GM13976 (cell line): ENCODE measurements around the gene MYLK.

Experiments used
- DNase-seq: peaks from one replicate; pipeline ENCODE4 v3.0.0; 2012; ENCODE audit warnings: low spot score
- CTCF ChIP-seq: IDR thresholded peaks from 2 replicates; pipeline ENCODE4 v1.5.1; 2012; ENCODE audit warnings: borderline replicate concordance, mild to moderate bottlenecking; ENCODE audit not compliant: insufficient read depth; ENCODE audit errors: extremely low read depth, missing control alignments, control extremely low read depth
- in situ Hi-C: fragments of 300-500 bp; cut with MboI; formaldehyde crosslinking; loops from one replicate; pipeline ENCODE4 v1.12.0; 2022; ENCODE audit warnings: low sequenced_read_pairs, mixed read lengths, inconsistent platforms; ENCODE audit not compliant: unreplicated experiment

Gene MYLK

GRCh38 chr3:123584988-123585937, 298.9 kb downstream of the MYLK start, which contains the start of gene HACD2:
Gene HACD2 (minus strand): TSS chr3:123585053. CDS start chr3:123585027, 26 bp downstream.
- in situ Hi-C loops = no loop called here
- peak; percentile 96 for DNase-seq
- TF ChIP-seq CTCF = no peak

DNA sequence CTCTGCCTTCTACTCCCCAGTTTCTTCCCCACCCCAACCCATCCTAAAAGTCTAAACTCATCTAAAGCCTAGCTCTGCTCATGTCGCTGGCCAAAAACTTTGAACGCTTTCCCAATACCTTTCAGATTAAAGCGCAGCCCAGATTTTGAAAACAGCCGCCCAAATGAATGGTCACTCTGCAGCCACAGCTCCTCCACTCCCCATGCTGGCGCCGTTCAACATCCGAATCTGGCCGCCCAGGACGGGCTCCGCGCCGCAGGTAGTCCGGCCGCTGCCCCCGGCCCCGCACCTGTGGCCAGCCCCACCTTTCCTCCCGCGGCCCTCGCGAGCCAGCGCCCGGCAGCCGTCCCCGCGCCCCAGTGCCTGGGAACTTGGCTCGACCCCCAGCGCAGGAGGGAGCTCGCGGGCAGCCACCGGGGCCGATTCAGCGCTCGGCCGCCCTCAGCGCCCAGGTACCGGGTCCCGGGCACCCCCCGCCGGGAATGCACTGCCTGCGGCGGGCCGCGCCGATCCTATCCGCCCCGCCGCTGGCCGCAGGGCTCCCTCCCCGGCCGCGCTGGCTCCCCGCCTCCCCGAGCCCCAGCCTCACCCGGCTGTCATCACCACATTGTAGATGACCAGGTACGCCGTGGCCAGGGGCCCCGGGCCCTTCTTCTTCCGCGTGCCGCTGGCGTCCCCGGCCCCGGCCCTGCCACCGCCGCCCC, 299.7 kb downstream of the MYLK start:
- peak; percentile 12 for TF ChIP-seq CTCF
- peak; percentile 60 for DNase-seq
- in situ Hi-C loops = no loop called here

GRCh38 chr3:123583561-123583960, 300.6 kb downstream of the MYLK start:
- in situ Hi-C loops = no loop called here
- TF ChIP-seq CTCF = no peak
- DNase-seq = no peak

DNA sequence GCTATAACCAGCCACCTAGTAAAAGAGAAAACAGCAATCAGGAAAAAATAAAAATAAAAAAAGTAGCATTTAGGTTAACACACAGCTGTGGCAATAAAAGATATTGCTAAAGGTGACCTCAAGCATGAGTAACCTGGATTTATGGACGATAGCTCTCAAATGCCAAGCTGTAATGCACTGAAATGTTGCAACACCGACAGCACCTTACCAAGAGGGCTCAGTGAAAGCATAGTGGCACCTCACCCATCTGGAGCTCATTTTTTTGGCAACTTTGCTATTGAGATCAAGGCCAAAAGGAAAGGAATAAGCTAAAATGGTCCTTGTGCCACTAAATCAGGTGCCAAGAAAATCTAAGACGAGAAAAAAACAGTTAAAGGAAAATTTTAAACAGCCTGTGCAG, 301.8 kb downstream of the MYLK start:
- TF ChIP-seq CTCF = no peak
- in situ Hi-C loops = no loop called here
- DNase-seq = no peak

GRCh38 chr3:123576122-123576521, 308.0 kb downstream of the MYLK start:
- TF ChIP-seq CTCF = no peak
- no peak for DNase-seq
- in situ Hi-C loops = no loop called here

GRCh38 chr3:123571973-123572365, 312.2 kb downstream of the MYLK start:
- TF ChIP-seq CTCF = no peak
- no peak for DNase-seq
- in situ Hi-C loops = no loop called here
